ENCODE data around the gene ASB4. TPM values are rescaled to one million over a fixed set of nuclear protein-coding genes. Genes with fewer than 3 reads are reported as not detected.
"Not testable (repeated sequence)": the region's sequence is repeated elsewhere in the genome, so short reads cannot be mapped to it uniquely, and the experiment has no call there.

ASB4 gene
- total RNA-seq, 1 donor from 2014 or later = not detected

GRCh38 chr7:95478272-95479037 lies 7.3 kb upstream of the ASB4 start:
- peak in 1 of 2 donors; percentile 39 for DNase-seq (ENCODE audit: low read depth in 2 of 2)

DNA sequence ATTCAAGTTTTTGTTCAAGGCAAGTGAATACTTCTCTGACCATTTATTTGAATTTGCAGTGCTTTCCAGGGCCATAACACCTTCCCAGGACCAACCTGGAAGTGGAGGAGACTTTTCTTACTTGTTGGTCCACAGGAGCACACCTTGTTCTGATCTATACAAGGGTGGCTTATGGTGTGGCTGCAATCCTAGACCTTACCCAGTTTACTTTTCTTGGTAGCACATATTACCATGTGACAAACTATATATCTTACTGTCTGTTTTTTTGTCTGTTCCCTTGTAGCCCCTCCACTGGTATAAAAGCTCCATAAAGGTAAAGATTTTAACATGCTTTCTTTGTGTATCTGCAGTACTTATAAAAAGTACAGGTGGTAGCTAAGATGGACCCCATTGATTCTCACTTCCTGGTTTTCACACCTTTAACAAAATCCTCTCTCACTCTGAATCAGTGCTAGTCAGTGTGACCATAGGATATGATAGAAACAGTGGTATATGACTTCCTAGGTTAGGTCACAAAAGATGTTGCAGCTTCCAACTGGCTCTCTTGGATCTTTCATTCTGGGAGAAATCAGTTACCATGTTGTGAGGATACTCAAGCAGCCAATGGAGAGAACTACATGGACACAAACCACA lies 5.6 kb upstream of the ASB4 start:
- no peak for DNase-seq (ENCODE audit: low read depth in 2 of 2)

- DNase-seq (ENCODE audit: low read depth in 2 of 2) = no peak
Observed at GRCh38 chr7:95481271-95482165, 4.2 kb upstream of the ASB4 start.

DNA sequence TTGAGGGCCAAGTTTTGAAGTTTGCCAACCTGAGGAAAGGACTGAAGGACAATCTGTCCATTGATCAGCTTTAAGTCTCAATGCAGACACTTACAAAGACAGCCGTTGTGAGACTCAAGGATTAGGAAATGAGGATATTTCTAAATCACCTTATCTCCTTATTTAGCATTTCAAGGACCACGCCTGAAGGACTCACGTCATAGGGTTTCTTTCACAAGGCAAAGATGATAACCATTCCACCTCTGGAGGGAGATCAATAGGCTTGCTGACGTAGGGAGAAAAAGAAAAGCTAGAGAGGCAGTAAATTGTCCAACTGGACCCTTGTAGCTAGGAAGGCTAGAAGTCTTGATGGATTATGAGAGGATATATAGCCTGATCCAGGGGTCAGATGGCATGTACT lies 3.3 kb upstream of the ASB4 start:
- DNase-seq (ENCODE audit: low read depth in 2 of 2) = no peak

DNA sequence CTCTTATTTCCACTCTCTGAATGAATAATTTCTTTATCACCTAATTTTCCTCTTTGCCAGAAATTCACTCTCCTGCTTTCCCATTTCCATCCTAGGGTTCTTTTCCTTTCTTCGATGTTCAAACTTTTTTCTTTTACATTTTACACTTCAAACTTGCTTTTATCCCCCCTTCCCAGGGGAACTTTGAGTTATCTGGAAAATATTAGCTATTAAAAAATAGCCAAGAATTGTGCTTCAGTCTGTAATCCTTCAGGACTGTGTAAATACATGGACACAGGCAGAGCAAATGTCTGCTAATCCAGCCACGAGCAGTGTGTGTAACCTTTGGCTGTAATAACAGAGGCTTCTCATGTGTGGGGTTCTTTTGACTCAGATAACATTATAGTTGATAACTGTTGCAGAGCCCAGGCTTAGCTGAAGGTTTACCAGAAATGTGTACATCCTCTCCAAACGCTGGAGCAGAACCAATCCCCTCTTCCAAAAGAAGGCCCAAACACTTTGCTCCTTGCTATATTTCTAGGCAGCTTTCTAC lies 4.6 kb downstream of the ASB4 start:
- no peak for DNase-seq (ENCODE audit: low read depth in 2 of 2)

- DNase-seq (ENCODE audit: low read depth in 2 of 2) = no peak
Observed at GRCh38 chr7:95491201-95491600, 5.5 kb downstream of the ASB4 start.

GRCh38 chr7:95491634-95492314 lies 6.0 kb downstream of the ASB4 start:
- no peak for DNase-seq (ENCODE audit: low read depth in 2 of 2)

DNA sequence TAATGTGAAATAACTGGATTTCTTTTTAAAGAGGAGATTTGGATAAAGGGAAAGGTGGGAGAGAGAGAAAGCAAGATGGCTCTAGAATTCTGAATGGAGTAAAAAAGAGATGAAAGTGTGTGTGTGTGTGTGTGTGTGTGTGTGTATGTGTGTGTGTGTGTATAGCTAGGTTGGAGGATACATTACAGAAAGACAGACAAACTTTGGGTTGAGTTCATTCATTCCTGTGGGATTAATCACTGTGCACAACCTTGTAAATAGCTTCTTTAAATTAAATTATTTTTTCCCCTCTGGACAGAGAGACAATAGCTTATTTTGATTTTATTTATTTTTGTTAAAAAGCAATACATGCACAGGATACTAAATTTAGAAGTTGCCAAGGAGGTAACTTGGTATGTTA lies 7.5 kb downstream of the ASB4 start:
- no peak for DNase-seq (ENCODE audit: low read depth in 2 of 2)

DNA sequence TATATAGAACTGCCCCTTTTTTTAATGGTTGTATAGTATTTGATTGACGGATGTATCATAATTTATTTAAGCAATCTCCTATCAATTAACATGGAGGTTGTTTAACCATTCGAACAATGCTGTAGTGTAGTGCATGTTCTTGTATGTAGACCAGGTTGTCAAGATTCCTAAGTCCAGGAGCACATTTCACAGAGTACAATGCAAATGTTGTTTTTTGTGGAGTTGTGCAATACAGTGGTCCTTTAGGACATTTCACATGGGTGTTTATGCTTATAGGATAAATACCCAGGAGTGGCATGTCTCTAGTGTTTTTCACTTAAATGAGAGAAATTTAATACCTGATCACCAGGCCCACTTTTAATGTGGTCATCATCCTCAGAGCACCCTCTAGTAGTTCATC lies 8.1 kb downstream of the ASB4 start:
- DNase-seq (ENCODE audit: low read depth in 2 of 2) = no peak

GRCh38 chr7:95501261-95501832 lies 15.6 kb downstream of the ASB4 start:
- DNase-seq (ENCODE audit: low read depth in 2 of 2) = peak in 1 of 2 donors; percentile 7

GRCh38 chr7:95502403-95502802 lies 16.7 kb downstream of the ASB4 start:
- no peak for DNase-seq (ENCODE audit: low read depth in 2 of 2)

DNA sequence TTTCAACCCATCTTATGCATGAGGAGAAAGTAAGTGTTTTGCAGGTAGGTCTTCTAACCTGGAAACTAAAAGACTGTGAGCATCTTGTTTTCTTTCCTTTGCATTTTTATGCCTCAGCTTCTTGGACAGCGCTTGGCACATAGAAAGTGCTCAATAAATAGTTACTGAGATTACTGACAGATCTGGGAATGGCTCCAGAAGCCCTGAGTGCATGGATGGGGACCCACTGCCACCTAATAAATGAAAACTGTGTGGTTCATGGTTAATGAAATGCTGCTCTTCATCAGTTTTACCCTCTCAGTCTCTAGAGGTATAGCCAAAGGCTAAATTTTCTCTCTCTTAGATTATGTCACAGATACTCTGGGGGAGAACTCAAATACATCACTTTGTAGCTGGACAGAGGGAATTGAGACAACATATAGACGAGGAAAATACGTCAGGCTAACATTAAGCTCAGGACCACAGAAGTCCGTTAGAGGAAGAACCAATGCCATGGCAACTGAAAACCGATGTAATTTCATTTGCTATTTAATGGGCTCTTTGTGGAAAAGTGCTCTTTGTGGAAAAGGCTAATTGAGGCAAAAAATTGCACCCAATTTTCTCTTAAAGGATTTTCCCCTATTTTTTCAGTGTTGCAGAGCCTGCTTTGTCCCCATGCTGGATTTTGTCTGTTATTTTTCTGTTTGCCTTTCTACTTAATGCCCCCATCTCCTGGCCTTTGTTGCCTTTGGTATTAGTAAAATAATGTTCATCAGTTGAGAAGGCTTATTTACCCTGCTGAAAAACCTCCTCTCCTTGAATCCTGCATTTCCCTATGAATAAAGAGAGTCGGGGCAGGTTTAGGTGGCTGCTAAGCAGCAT lies 17.8 kb downstream of the ASB4 start:
- no peak for DNase-seq (ENCODE audit: low read depth in 2 of 2)

DNA sequence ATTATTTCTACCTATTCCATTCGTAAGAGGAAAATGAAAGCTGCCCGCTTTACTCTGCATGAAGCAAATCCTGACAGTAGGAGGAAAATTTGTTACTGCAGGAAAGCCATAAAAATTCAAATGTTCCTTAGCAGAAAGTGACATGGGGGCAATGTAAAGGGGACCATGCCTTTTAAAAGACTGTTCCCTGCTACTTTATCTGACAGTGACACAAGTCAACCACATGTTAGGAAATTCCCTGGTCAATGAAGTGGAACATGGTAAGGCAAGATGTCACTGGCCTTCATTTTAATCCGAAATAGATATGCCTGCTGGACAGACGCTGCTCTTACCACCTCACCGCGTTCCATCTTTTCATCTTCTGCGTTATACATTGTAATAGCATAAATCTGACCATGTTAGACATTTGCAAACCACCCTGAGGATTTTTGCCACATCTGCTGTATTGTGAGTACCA lies 18.4 kb downstream of the ASB4 start:
- not testable (repeated sequence) for DNase-seq (ENCODE audit: low read depth in 2 of 2)

DNA sequence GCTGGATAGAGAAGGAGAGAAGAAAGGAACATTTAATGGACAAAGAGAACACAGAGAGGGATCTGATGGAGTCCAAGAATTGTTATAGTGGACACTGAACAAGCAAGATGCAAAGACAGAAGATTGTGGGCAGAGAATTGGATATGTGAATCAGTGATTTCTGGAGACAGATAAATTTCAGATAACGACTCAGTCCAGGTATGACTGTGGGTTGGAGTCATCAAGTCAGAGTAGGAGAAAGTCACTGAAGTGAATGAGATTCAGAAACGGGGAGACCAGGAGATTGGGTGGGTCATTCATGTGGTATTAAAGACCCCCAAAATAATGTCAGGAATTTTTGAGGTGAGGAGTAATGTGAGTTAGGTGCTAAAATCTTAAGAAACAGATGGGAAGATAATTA lies 23.0 kb downstream of the ASB4 start:
- no peak for DNase-seq (ENCODE audit: low read depth in 2 of 2)

DNA sequence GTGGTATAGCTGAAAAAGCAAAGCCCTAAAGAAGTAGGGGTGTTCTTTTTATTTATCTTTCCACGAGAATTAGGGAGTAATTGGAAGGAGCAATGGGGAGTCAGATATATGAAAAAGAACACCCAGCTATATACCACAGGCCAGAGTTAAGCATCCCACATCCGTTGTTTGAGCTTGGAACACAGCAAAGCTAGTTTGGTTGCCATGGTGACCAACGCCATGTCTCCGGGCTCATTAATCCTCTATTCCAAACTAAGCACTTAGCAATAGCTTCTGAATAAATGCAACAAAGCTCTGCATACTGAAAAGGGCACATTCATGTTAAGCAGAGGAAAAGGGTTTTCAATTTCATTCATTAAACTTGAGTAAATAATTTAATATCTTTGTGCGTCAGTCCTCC lies 23.5 kb downstream of the ASB4 start:
- peak; percentile 44 to 60 for DNase-seq (ENCODE audit: low read depth in 2 of 2)

DNA sequence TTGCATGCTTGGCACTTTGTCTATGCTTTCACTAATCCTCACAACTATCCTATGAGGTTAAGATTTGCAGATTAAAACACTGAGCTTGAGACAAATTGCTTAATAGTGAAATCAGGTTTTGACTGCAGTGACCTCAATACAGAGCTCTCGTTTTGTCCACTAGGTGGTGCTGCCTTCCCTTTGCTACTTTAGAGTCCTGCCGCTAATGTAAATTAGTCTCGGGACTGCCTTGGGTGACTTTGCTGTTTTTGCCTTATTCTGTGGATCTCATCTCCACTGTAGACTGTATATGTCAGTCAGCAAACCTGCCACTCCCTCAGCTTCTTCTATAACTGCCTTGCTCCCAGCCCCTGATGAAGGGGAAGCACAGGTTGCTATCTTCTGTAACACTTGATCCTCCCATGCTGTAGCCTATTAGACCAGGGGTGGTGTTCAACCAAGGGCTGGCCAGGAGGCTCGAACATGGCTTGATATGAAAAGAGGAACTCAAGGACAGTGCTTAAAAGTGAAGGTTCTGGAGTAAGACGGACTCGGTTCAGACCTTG lies 26.0 kb downstream of the ASB4 start:
- DNase-seq (ENCODE audit: low read depth in 2 of 2) = peak; percentile 60 to 66

DNA sequence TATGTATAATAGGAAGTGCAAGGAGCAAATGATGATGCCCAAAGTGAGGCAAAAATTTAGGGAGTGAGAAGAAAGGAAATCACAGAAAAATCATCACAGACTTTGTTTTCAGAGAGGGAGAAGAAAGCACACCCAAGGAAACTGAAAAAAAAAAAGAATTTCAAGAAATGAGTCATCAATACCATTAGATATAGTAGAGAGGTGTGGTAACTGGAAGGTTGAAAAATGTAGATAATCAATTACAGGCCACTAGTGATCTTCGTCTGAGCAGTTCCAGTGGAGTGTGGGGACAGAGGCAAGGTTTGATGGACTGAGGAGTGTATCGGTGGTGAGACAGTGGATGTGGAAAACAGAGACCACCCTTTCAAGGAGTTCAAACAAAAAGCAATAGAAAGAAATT lies 31.7 kb downstream of the ASB4 start:
- no peak for DNase-seq (ENCODE audit: low read depth in 2 of 2)

DNA sequence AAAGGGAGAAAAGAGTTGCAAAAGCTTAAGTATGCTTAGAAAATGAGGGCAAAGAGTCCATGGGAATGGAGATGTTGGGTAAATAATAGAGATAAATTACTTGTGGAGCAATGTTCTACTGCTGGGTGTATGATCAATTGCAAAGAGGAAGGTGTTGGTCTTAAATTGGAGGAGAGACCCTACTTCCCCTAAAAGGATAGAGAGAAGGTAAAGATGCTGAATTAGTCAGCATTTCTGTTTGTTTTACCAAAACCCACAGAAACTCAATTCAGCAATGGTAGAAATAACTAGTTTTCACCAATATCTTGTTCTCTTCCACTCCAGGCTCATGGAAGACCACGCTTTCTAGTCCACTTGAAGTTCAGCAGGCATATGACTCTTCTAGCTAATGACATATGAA lies 32.1 kb downstream of the ASB4 start:
- no peak for DNase-seq (ENCODE audit: low read depth in 2 of 2)

DNA sequence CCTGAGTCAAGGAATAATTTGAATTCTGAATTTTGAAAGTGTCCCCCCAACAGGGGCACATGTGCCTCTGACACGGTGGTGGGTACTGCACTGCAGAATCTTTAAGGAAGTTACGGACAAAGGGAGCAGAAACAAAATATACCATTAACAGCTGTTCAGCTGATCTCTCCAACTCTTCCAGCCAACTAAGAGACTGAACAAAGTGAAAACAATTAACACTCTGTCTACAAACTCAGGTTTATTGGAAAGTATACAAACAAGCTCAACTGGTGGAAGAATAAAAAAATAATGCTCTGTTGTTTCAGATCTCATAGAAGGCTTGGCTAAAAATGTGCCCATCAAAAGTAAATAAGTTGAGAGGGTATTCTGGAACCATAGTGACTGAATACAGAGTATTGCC lies 34.4 kb downstream of the ASB4 start:
- DNase-seq (ENCODE audit: low read depth in 2 of 2) = no peak

GRCh38 chr7:95525503-95525902 lies 39.8 kb downstream of the ASB4 start:
- no peak for DNase-seq (ENCODE audit: low read depth in 2 of 2)
